Lung (tissue), 12 donors: Measurements from ENCODE around the gene UQCR11. TPM values are rescaled to one million over a fixed set of nuclear protein-coding genes. Genes with fewer than 3 reads are reported as not detected.

Experiments used
- ATAC-seq: fragments of 200-7000 bp; cut with Tn5 transposase; one replicate; pipeline ENCODE4 v1.9.1; 2020; ENCODE audit warnings: moderate number of reproducible peaks; ENCODE audit not compliant: insufficient read depth, low FRiP score
- DNase-seq, 3 donors: peaks; one replicate each; pipeline ENCODE4 v3.0.0-alpha.2; 2013 to 2017
- H3K27ac ChIP-seq, 2 donors: one replicate each; pipeline ENCODE4 v1.5.1; 2013; ENCODE audit warnings: mild to moderate bottlenecking in 2 of 2, moderate library complexity in 2 of 2, control low read depth in 1 of 2, inconsistent platforms in 1 of 2, low read depth in 1 of 2, low read length in 1 of 2
- H3K27me3 ChIP-seq, 3 donors: one replicate each; pipeline ENCODE4 v1.5.1; 2013; ENCODE audit warnings: low read length in 2 of 3; ENCODE audit not compliant: control insufficient read depth in 3 of 3, insufficient read depth in 3 of 3
- H3K36me3 ChIP-seq, 4 donors: one replicate each; pipeline ENCODE4 v1.5.1; 2013; ENCODE audit warnings: low read length in 4 of 4, mild to moderate bottlenecking in 1 of 4, moderate library complexity in 1 of 4; ENCODE audit not compliant: control insufficient read depth in 4 of 4, insufficient read depth in 4 of 4
- H3K4me1 ChIP-seq, 5 donors: one replicate each; pipeline ENCODE4 v1.5.1; 2013; ENCODE audit warnings: low read length in 5 of 5, mild to moderate bottlenecking in 2 of 5, moderate library complexity in 1 of 5; ENCODE audit not compliant: control insufficient read depth in 5 of 5, insufficient read depth in 5 of 5
- H3K4me3 ChIP-seq: one replicate; pipeline ENCODE4 v1.5.1; 2013; ENCODE audit warnings: mild to moderate bottlenecking, control low read depth, moderate library complexity
- H3K9ac ChIP-seq, 2 donors: one replicate each; pipeline ENCODE4 v1.5.1; 2013; ENCODE audit warnings: low read length in 2 of 2, control low read depth in 1 of 2; ENCODE audit not compliant: insufficient read depth in 1 of 2
- H3K9me3 ChIP-seq, 4 donors: one replicate each; pipeline ENCODE4 v1.5.1; 2013; ENCODE audit warnings: low read length in 3 of 4, mild to moderate bottlenecking in 1 of 4, moderate library complexity in 1 of 4; ENCODE audit not compliant: control insufficient read depth in 4 of 4, insufficient read depth in 3 of 4
- WGBS, 2 donors: extraction: QIAGEN DNeasy Blood & Tissue Kit; methylation state at CpG; one replicate each; pipeline ENCODE4 v1.1.7; 2013; 5-methylcytosine and 5-hydroxymethylcytosine counted together
- polyA plus RNA-seq, 2 donors: library from polyadenylated mRNA; stranded (reverse); fragments of 200-250 nt; gene quantifications; one replicate each; pipeline ENCODE4 v1.2.1, GENCODE V29; 2013
- total RNA-seq, 2 donors: library from RNA; depleted of rRNA in 1 of 2; stranded (reverse); fragments of >200 nt in 1 of 2; gene quantifications; one replicate each; pipeline ENCODE4 v1.2.1, GENCODE V29; 2014 to 2021
- TF ChIP-seq, protein P1 (sequence below): IDR thresholded peaks from 2 replicates; pipeline ENCODE4 v1.5.1; 2012; ENCODE audit warnings: mild to moderate bottlenecking; ENCODE audit errors: control extremely low read depth, extremely low read depth
- donor health status: control.
- donor health status: control.
- donor health status: Bipolar disorder and iron deficiency.
- donor health status: healthy.
- donor health status: DM: yes; HTN: yes; CAD: no.

UQCR11 gene
- total and polyA plus RNA-seq, 4 donors: 35.4 to 225 (median 127) TPM

DNA sequence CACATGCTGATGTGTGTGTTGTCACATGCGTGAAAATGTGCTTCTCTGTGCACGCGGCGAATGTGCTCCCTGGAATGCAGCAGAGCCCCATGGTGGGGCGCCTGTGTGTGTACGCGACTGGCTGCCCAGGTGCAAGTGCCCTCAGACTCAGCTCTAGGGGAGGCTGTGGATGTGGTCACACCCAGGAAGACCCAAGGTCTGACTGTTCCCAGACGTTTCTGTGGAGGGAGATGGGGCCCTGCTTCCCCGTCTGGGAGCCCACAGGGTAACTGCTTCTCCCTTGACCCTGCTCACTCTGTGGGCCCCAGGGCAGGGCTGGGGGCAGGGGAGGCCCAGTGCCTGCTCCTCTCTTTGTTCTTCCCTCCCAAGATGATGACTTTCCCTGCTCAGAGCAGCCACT lies 7.9 kb upstream of the UQCR11 start:
- peaks cover 0 to 3% (median 0%) of the 10 kb centered on the region in 4 donors for H3K9me3 ChIP-seq
- H3K4me3 ChIP-seq: no peak overlapping the region
- H3K36me3 ChIP-seq: peaks cover 9 to 55% (median 24%) of the 10 kb centered on the region in 4 donors
- DNase-seq: no peak
- ATAC-seq: no peak
- TF ChIP-seq, protein P1, sequence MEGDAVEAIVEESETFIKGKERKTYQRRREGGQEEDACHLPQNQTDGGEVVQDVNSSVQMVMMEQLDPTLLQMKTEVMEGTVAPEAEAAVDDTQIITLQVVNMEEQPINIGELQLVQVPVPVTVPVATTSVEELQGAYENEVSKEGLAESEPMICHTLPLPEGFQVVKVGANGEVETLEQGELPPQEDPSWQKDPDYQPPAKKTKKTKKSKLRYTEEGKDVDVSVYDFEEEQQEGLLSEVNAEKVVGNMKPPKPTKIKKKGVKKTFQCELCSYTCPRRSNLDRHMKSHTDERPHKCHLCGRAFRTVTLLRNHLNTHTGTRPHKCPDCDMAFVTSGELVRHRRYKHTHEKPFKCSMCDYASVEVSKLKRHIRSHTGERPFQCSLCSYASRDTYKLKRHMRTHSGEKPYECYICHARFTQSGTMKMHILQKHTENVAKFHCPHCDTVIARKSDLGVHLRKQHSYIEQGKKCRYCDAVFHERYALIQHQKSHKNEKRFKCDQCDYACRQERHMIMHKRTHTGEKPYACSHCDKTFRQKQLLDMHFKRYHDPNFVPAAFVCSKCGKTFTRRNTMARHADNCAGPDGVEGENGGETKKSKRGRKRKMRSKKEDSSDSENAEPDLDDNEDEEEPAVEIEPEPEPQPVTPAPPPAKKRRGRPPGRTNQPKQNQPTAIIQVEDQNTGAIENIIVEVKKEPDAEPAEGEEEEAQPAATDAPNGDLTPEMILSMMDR: no peak
- H3K9ac ChIP-seq: no peak overlapping the region
- no peak overlapping the region for H3K27ac ChIP-seq
- peaks cover 0 to 4% (median 0%) of the 10 kb centered on the region in 5 donors for H3K4me1 ChIP-seq
- 78 to 82% methylated on average over 9 of the region's 9 CpGs for WGBS, 2 donors
- H3K27me3 ChIP-seq: no peaks in the 10 kb centered on the region

DNA sequence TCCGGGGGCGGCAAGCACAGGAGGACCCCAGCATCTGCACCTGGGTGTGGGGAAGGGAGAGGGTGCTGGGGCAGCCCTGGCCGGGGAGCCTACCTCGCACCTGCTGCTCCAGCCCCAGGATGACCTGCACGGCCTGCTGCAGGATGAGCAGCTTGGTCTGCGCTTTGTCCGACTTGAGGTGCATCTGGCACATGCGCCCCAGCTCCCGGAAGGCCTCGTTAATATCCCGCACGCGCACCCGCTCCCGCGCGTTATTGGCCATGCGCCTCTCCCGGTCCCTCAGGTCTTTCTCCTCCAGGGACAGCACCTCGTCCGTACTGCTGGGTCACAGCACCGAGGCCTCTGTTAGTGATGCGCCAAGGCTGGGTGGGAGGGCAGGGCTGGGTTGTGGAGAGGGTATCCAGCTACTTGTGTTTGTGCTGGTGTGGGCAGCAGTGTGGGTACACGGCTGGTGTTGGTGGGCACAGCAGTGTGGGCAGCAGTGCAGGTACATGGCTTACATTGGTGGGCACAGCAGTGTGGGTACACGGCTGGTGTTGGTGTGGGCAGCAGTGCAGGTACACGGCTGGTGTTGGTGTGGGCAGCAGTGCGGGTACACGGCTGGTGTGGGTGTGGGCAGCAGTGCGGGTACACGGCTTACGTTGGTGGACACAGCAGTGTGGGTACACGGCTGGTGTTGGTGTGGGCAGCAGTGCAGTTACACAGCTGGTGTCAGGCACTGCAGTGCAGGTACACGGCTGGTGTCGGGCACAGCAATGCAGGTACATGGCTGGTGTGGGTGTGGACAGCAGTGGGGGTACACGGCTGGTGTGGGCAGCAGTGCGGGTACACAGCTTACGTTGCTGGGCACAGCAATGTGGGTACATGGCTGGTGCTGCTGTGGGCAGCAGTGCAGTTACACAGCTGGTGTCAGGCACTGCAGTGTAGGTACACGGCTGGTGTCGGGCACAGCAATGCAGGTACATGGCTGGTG lies 7.1 kb upstream of the UQCR11 start:
- ATAC-seq (no peak), DNase-seq (no peak)
- Histone ChIP-seq H3K27me3 (no peaks in the 10 kb centered on the region), H3K36me3 (peaks cover 9 to 54% (median 24%) of the 10 kb centered on the region in 4 donors), H3K4me1 (peaks cover 0 to 4% (median 0%) of the 10 kb centered on the region in 5 donors), H3K9ac (no peak overlapping the region), H3K9me3 (peaks cover 0 to 3% (median 0%) of the 10 kb centered on the region in 4 donors), H3K4me3 (no peak overlapping the region), H3K27ac (no peak overlapping the region)
- WGBS, 2 donors: 96% methylated on average over 39 of the region's 39 CpGs
- TF ChIP-seq, protein P1: no peak

DNA sequence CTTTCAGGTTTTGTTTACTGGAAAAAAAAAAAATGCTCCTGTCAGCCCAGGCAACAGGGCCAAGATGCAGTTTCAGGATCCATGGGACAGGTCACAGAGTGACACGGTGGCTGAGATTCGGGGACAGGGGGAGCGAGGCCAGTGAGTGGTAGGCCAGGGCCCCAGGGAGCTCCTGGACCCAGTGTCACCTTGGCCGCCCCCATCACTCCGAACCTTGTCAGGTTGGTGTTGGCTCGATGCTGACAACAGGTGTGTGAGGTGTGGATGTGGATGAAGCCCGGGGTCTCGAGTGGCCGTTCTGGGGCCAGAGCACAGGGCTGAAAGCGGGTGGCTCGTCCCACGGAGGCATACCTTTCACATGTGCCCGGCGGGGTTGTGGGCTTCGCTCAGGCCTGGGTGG lies 6.1 kb upstream of the UQCR11 start:
- DNase-seq (no peak), ATAC-seq (no peak)
- Histone ChIP-seq H3K27me3 (no peaks in the 10 kb centered on the region), H3K27ac (no peak overlapping the region), H3K4me3 (no peak overlapping the region), H3K9ac (no peak overlapping the region), H3K36me3 (peaks cover 9 to 52% (median 24%) of the 10 kb centered on the region in 4 donors), H3K9me3 (peaks cover 0 to 3% (median 0%) of the 10 kb centered on the region in 4 donors), H3K4me1 (peaks cover 0 to 4% (median 0%) of the 10 kb centered on the region in 5 donors)
- WGBS, 2 donors: 95 to 98% methylated on average over 15 of the region's 15 CpGs
- TF ChIP-seq, protein P1: no peak
